ENCODE measurements around the gene CHMP2A.

DNA sequence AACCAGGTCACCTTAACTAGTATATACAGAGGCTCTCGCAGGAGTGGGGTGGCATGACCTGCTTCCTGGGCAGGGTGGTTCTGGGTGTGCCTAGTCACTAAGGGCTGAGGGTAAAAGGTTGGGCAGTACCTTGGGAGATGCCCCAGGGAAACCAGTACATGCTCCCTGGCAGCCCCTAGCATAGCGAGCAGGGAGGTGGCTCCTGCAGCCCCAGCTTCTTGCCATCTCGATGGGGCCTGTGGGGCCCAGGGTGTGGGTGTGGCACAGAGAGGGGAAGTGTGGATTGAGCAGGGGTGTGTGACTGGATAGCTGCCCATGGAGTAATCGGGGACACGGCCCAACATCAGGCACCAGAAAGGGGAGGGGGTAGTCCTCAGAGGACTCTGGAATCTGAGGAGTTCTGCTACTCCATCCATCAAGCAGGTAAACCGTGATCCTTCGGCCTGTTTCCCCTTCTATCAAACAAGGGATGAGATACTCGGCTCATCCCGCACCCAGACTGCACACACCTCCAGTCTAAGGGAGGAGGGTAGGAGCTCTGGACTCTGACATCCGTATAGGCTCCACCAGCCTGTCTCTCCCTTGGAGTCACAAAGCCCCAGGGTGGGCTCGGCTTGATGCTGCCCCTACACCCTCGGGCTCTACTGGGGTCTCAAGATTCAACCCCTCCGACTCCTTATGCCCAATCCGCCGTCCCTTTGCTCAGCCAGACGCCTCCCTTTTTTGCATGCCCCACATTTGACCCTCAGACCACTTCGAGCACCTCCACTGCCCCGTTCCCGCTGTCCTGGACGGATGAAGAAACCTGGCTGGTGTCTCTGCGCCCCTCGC lies 36.4 kb downstream of the CHMP2A start:
- TF ChIP-seq, protein P1, sequence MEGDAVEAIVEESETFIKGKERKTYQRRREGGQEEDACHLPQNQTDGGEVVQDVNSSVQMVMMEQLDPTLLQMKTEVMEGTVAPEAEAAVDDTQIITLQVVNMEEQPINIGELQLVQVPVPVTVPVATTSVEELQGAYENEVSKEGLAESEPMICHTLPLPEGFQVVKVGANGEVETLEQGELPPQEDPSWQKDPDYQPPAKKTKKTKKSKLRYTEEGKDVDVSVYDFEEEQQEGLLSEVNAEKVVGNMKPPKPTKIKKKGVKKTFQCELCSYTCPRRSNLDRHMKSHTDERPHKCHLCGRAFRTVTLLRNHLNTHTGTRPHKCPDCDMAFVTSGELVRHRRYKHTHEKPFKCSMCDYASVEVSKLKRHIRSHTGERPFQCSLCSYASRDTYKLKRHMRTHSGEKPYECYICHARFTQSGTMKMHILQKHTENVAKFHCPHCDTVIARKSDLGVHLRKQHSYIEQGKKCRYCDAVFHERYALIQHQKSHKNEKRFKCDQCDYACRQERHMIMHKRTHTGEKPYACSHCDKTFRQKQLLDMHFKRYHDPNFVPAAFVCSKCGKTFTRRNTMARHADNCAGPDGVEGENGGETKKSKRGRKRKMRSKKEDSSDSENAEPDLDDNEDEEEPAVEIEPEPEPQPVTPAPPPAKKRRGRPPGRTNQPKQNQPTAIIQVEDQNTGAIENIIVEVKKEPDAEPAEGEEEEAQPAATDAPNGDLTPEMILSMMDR (IDR thresholded peaks at IDR 0.05), result no peak
- no peak for TF ChIP-seq POLR2A (IDR thresholded peaks at IDR 0.05)

Measured in lower leg skin (tissue), 3 donors.